ENCODE results near the gene DUSP19.

The DUSP19 gene

GRCh38 chr2:183069174-183069573 lies 9.4 kb upstream of the DUSP19 start:
- DNase-seq = no peak

GRCh38 chr2:183070942-183071844 lies 7.4 kb upstream of the DUSP19 start:
- peak; percentile 35 for DNase-seq

- DNase-seq = no peak
These were observed 6.4 kb upstream of the DUSP19 start for GRCh38 chr2:183072177-183072576.

GRCh38 chr2:183078163-183078463 lies 434 bp upstream of the DUSP19 start:
- no peak for DNase-seq

- DNase-seq = peak; percentile 2
These were observed 710 bp downstream of the DUSP19 start for GRCh38 chr2:183079139-183079775.

GRCh38 chr2:183081911-183082310 lies 3.4 kb downstream of the DUSP19 start:
- DNase-seq = no peak

- DNase-seq = no peak
These were observed 9.5 kb downstream of the DUSP19 start for GRCh38 chr2:183088061-183088460.

- DNase-seq = no peak
These were observed 10.8 kb downstream of the DUSP19 start for GRCh38 chr2:183089192-183089851.

- no peak for DNase-seq
These were observed 12.9 kb downstream of the DUSP19 start for GRCh38 chr2:183091318-183091953.

- no peak for DNase-seq
These were observed 13.4 kb downstream of the DUSP19 start for GRCh38 chr2:183091954-183092345.

GRCh38 chr2:183093857-183094657 lies 15.5 kb downstream of the DUSP19 start:
- no peak for DNase-seq

- no peak for DNase-seq
These were observed 27.0 kb downstream of the DUSP19 start for GRCh38 chr2:183105402-183106134.

- no peak for DNase-seq
These were observed 34.0 kb downstream of the DUSP19 start for GRCh38 chr2:183112577-183112976.

GRCh38 chr2:183113630-183114029 lies 35.1 kb downstream of the DUSP19 start:
- DNase-seq = no peak

- no peak for DNase-seq
These were observed 38.7 kb downstream of the DUSP19 start for GRCh38 chr2:183117226-183117625.

- DNase-seq = no peak
These were observed 44.8 kb downstream of the DUSP19 start for GRCh38 chr2:183123117-183123958.

GRCh38 chr2:183123959-183124221 lies 45.3 kb downstream of the DUSP19 start:
- DNase-seq = no peak

GRCh38 chr2:183124222-183124956 lies 45.8 kb downstream of the DUSP19 start, which contains the start of gene NUP35:
Gene NUP35 (plus strand): TSS chr2:183124443. CDS start chr2:183124458, 15 bp downstream.
- DNase-seq = peak; percentile 96

GRCh38 chr2:183124957-183125255 lies 46.4 kb downstream of the DUSP19 start:
- no peak for DNase-seq

GRCh38 chr2:183125659-183126341 lies 47.3 kb downstream of the DUSP19 start:
- peak; percentile 3 for DNase-seq
